IMR-90 (cell line): ENCODE measurements around the gene GABRR3.

ENCODE experiments used
- CTCF ChIP-seq: conservative IDR thresholded peaks from 2 replicates; pipeline ENCODE4 v1.5.1; 2012; ENCODE audit warnings: mild to moderate bottlenecking, low read depth, low read length, improper control_type of control experiment
- POLR2A ChIP-seq: IDR thresholded peaks from 2 replicates; pipeline ENCODE4 v1.6.1; 2012; ENCODE audit warnings: mild to moderate bottlenecking, low read depth, low read length
- SMC3 ChIP-seq: fragments of 150-350 bp; IDR thresholded peaks from 2 replicates; pipeline ENCODE4 v1.6.1; 2016; ENCODE audit warnings: low read depth, mild to moderate bottlenecking, antibody characterized with exemption, low read length, moderate library complexity

- TF ChIP-seq POLR2A (no peak), SMC3 (no peak), CTCF (no peak)
Measured at GRCh38 chr3:97992547-97993173, 42.5 kb downstream of the GABRR3 start.
